Inflammatory macrophage (primary cell): ENCODE data around the gene TPO.
"Not testable (repeated sequence)": the region's sequence is repeated elsewhere in the genome, so short reads cannot be mapped to it uniquely, and the experiment has no call there.

ENCODE experiments used
- DNase-seq, 2 donors: peaks; one replicate each; pipeline ENCODE4 v3.0.0-alpha.2; 2020 to 2022

The TPO gene

GRCh38 chr2:1486670-1487069 lies 73.4 kb downstream of the TPO start:
- no peak for DNase-seq

GRCh38 chr2:1487758-1488157 lies 74.5 kb downstream of the TPO start:
- no peak for DNase-seq

GRCh38 chr2:1488181-1488671 lies 75.0 kb downstream of the TPO start:
- DNase-seq, result no peak

DNA sequence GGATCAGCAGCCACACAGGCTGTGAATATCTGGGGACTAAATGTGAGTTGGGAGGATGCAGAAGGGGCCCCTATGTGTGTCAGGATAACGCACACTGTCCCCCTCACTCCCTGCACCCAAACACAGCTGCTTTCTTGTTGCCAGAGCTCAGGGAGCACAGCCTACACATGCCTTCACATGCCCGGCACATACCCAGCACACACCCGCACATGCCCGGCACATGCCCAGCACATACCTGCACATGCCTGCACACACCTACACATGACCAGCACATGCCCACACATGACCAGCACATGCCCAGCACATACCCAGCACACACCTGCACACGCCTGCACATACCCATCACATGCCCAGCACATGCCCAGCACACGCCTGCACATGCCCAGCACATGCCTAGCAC lies 75.6 kb downstream of the TPO start:
- no peak for DNase-seq

DNA sequence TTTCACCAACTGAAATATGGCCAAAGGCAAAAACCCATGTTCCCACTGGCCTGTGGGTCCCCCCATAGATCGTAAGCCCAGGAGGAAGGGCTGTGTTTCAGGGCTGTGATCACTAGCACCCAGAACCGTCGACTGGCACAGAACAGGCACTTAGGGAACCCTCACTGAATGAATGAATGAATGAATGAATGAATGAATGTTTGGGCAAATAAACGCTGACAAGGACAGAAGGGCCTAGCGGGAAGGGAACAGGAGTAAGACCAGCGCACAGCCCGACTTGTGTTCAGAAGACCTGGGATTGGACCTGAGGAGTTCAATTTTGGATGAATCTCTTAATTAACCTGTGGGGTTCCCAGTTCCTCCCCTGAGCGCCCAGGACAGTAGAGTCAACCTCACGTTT lies 76.2 kb downstream of the TPO start:
- DNase-seq, result no peak

- DNase-seq, result not testable (repeated sequence)
These were observed 77.1 kb downstream of the TPO start for GRCh38 chr2:1490381-1490780.

- no peak for DNase-seq
These were observed 78.5 kb downstream of the TPO start for GRCh38 chr2:1491751-1492150.

GRCh38 chr2:1492231-1492630 lies 79.0 kb downstream of the TPO start:
- not testable (repeated sequence) for DNase-seq

GRCh38 chr2:1492711-1493430 lies 79.6 kb downstream of the TPO start:
- DNase-seq, result no peak

GRCh38 chr2:1493431-1494126 lies 80.3 kb downstream of the TPO start:
- DNase-seq, result no peak

GRCh38 chr2:1494257-1494656 lies 81.0 kb downstream of the TPO start:
- DNase-seq, result no peak

DNA sequence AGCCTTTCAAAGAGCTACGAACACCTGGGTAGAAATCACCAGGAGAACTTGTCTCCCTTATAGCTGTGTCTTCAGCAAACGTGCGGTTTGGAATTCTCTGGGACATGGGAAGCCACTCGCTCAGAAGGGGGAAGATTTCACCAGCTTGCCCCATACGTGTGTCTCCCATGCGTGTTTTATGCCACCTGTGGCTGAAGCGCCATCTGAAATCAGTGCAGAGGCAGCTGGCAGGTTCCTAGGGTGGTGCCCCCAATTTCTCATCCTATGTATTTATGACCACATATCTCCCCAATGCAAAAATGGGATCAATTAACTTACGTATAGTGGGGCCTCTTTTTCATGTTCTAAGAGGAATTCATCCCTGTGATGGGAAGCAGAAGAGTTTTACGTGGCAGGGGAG lies 81.6 kb downstream of the TPO start:
- no peak for DNase-seq

GRCh38 chr2:1495676-1496358 lies 82.6 kb downstream of the TPO start:
- no peak for DNase-seq

DNA sequence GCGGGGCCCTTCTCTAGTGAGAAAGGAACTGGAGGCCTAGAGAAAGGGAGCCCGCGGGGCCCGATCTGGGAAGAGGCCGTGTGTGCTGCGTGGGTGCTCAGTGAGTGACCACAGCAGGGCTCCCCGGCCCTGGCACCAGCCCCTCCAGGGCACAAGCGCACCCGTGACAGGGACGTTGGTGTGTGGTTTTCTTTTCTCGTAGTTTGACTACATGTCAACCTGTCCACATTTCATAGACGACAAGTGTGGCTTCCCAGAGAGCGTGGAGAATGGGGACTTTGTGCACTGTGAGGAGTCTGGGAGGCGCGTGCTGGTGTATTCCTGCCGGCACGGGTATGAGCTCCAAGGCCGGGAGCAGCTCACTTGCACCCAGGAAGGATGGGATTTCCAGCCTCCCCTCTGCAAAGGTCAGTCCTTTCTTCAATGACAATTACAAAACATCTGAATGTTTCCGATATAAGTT lies 83.1 kb downstream of the TPO start:
- no peak for DNase-seq

- DNase-seq, result no peak
These were observed 83.9 kb downstream of the TPO start for GRCh38 chr2:1497122-1497611.

DNA sequence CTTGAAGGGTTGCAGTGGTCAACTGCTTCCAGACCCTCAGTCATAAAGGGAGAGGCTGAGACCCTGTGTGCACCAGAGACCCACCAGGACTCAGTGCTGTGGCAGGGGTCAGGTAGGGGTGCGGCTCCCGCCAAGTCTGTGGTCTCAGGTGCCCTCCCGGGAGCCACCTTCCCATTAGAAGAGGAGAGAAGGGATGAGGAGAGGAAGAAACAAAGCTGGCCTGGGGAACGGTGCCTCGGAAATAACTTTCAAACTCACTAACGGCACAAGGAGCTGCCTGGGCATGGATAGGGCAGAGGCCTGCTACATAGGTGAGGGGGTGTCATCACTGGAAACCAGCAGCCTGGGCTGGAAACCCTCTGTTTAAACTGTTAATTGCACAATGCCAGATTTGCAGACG lies 84.9 kb downstream of the TPO start:
- DNase-seq, result no peak

GRCh38 chr2:1499033-1499795 lies 86.0 kb downstream of the TPO start:
- DNase-seq, result no peak

DNA sequence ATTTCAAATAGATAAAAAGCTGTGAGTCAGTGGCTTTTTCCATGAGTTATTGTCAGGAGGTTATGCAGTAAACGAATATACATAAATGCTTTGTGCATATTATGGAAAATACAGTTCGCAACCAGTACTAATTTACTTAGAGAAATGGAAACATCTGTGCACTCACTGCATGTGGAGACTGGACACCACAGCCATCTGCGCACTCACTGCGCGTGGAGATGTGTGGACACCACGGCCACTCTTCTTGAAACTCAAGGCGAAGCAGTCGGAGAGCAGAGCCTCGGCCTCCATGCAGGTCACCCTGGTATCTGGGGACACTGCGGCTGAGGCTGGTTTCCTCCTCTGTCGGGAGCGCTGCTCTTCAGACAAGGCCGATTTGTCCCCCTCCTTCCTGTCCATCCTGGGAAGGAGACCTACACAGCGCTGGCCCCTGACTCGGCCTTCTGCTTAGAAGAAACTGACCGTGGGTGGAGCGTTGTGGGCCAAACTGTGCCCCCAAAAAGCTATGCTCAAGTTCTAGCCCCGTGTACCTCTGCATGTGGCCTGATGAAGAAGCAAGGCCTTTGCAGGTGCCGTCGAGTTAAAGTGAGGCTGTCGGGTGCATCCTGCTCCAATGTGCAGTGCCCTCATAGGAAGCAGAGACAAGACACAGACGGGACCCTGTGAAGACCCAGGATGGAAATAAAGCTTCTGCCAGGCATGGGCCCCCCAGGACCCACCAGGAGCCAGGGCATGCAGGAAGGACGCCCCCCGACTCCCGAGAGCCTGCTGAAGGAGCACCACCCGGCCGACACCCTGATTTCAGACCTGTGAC lies 88.0 kb downstream of the TPO start:
- no peak for DNase-seq

DNA sequence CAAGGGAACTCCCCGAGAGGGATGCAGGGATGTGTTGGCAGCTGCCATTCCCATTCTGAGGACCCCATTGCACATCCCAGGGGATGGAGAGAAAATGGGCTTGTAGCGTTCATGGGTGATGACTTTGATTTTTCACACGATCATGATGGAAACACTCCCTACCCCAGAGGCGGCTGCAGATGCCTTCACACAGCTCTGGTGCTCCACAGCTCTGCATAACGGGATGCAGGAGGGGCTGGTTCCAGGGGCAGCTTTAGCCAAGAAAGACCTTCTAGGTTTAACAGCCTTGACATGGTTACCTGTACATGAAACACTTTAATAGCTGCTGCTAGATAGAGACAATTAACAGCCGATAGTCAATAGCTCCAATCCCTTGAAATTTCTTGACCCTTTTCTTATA lies 88.7 kb downstream of the TPO start:
- no peak for DNase-seq

GRCh38 chr2:1502891-1503304 lies 89.6 kb downstream of the TPO start:
- DNase-seq, result no peak

DNA sequence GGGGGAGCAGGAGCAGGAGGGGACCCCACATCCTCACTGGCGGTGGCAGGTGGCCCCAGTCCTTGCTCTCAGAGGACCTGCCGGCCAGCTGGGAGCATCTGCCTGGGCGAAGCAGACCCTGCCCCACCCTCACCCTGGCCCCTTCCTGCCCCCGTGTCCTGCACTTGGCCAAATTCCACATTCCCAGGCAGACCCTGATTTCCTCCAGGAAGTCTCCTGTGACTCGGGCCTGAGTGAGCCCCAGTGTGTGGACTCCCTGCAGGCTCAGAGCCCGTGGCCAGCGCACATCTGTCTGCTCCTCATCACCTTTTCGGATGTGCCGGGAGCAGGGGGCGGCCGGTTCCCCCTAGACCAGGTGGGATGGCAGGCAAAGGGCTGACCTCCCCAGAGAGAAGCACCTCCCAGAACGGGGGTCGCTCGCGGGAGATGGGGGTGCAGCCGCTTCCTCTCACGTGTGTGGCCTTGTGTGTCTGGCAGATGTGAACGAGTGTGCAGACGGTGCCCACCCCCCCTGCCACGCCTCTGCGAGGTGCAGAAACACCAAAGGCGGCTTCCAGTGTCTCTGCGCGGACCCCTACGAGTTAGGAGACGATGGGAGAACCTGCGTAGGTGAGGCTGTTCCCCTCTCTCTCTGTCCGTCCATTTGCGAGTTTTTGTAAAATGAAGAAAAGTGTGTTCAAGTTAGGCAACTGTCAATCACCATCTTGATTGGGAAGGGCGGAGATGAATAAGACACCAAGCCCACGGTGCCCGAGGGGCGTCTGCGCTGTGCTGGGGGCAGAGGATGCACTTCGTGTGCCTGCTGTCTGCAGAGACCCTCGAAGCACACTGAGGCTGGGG lies 90.4 kb downstream of the TPO start:
- no peak for DNase-seq
